H1 (cell line): ENCODE measurements around the gene ABLIM1. TPM values are rescaled to one million over a fixed set of nuclear protein-coding genes. Genes with fewer than 3 reads are reported as not detected.

Experiments
- CBX5 ChIP-seq: fragments of 300-800, 300-1000 bp; sonication (generic); IDR thresholded peaks from 2 replicates; pipeline ENCODE4 v1.7.1; 2016; ENCODE audit warnings: antibody characterized with exemption, low read length, low read depth
- NANOG ChIP-seq: IDR thresholded peaks from 2 replicates; pipeline ENCODE4 v1.6.1; 2011; ENCODE audit warnings: low read length, low read depth, mild to moderate bottlenecking, inconsistent platforms; ENCODE audit not compliant: insufficient read depth, poor library complexity, severe bottlenecking
- NRF1 ChIP-seq: IDR thresholded peaks from 2 replicates; pipeline ENCODE4 v1.6.1; 2011; ENCODE audit warnings: mild to moderate bottlenecking, low read depth, low read length, improper control_type of control experiment
- PHF8 ChIP-seq: fragments of 200-600 bp; sonication (generic); conservative IDR thresholded peaks from 2 replicates; pipeline ENCODE4 v1.7.1; 2012; ENCODE audit warnings: low read depth, mild to moderate bottlenecking, inconsistent platforms, low read length, moderate library complexity
- POU5F1 ChIP-seq: IDR thresholded peaks from 2 replicates; pipeline ENCODE4 v1.6.1; 2011; ENCODE audit warnings: low read depth, mild to moderate bottlenecking, low read length, moderate library complexity
- RFX5 ChIP-seq: IDR thresholded peaks from 2 replicates; pipeline ENCODE4 v1.6.1; 2011; ENCODE audit warnings: low read depth, low read length, improper control_type of control experiment, borderline replicate concordance
- RNF2 ChIP-seq: fragments of 200-900, 300-1000 bp; sonication (generic); IDR thresholded peaks from 2 replicates; pipeline ENCODE4 v1.7.1; 2016; ENCODE audit warnings: borderline replicate concordance, low read depth, mild to moderate bottlenecking, antibody characterized with exemption, low read length; ENCODE audit not compliant: poor library complexity, severe bottlenecking; ENCODE audit errors: missing control alignments
- SP4 ChIP-seq: IDR thresholded peaks from 2 replicates; pipeline ENCODE4 v1.6.1; 2012; ENCODE audit warnings: low read length, inconsistent platforms
- TEAD4 ChIP-seq: IDR thresholded peaks from 2 replicates; pipeline ENCODE4 v1.6.1; 2012; ENCODE audit warnings: low read depth, low read length, inconsistent platforms, mixed read lengths
- polyA plus RNA-seq, 7 experiments: library from polyadenylated mRNA; depleted of rRNA in 3 of 7; stranded (reverse) in 5 of 7; unstranded in 2 of 7; fragments of >200 nt in 5 of 7; fragments of 200-250 nt in 2 of 7; gene quantifications; 1 replicate in 5 of 7; 2 replicates in 1 of 7; 4 replicates in 1 of 7; pipeline versions ENCODE4 v1.2.1 to v1.2.3, GENCODE V29; 2011 to 2013; ENCODE audit warnings: missing spikeins in 2 of 7, mixed read lengths in 2 of 7
- total RNA-seq: library from RNA; stranded (reverse); fragmentation: NEBNext Ultra II Directional; extraction: Animal tissue kit (Norgen Biotek cat#: 25700); gene quantifications from 2 replicates; pipeline ENCODE4 v1.2.1, GENCODE V29; 2021

Gene ABLIM1
- total and polyA plus RNA-seq, 2 of the 8 experiments (the other 6 are each of a cell fraction or from before 2014, with no cell fraction given) = 51.2 to 51.7 TPM

GRCh38 chr10:114635101-114635500, 23.0 kb downstream of the ABLIM1 start (continued):
- no peak for TF ChIP-seq RNF2
- TF ChIP-seq POU5F1 = no peak
- no peak for TF ChIP-seq NRF1
- TF ChIP-seq CBX5 = no peak
- TF ChIP-seq SP4 = no peak
- no peak for TF ChIP-seq RFX5
- no peak for TF ChIP-seq NANOG
- TF ChIP-seq PHF8 = no peak
- no peak for TF ChIP-seq TEAD4
- TF ChIP-seq, all 59 proteins: peak for 0
